GM08714 (cell line): Measurements from ENCODE around the gene SDK1.
"Not testable (repeated sequence)": the region's sequence is repeated elsewhere in the genome, so short reads cannot be mapped to it uniquely, and the experiment has no call there.

Experiments
- H3K4me3 ChIP-seq: fragments of 200-500 bp; sonication (Bioruptor generic); 2 replicates; pipeline ENCODE4 v1.5.1; 2014; ENCODE audit warnings: mild to moderate bottlenecking, low read length, inconsistent platforms
- ZNF274 ChIP-seq: IDR thresholded peaks from 2 replicates; pipeline ENCODE4 v1.6.1; 2012; ENCODE audit warnings: mild to moderate bottlenecking, low read depth, low read length

Gene SDK1

GRCh38 chr7:3733541-3734140 lies 432.6 kb downstream of the SDK1 start:
- H3K4me3 ChIP-seq: no peak overlapping the region
- no peak for TF ChIP-seq ZNF274

- no peak for TF ChIP-seq ZNF274
- no peak overlapping the region for H3K4me3 ChIP-seq
These were observed 437.9 kb downstream of the SDK1 start for GRCh38 chr7:3738964-3739363.

DNA sequence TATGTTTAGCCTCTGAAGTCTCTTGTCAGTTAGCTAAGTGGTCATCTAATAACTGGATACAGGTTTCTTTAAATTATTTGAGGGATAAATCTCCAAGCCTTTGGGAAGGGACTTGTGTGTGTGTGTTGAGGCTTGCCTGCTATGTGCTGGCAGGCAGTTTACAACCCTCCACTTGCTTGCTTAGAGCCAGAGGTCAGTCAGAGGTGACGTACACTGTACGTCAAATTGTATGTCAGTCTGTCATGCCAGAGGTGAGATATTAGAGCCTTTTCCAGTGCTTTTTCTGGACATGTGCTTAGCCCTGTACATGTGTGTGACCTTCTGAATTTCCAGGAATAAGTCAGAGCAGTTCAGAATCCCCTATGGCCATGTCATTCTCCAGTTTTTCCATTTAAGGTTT lies 438.9 kb downstream of the SDK1 start:
- no peak for TF ChIP-seq ZNF274
- no peak overlapping the region for H3K4me3 ChIP-seq

GRCh38 chr7:3747467-3747866 lies 446.4 kb downstream of the SDK1 start:
- TF ChIP-seq ZNF274: no peak
- no peak overlapping the region for H3K4me3 ChIP-seq

DNA sequence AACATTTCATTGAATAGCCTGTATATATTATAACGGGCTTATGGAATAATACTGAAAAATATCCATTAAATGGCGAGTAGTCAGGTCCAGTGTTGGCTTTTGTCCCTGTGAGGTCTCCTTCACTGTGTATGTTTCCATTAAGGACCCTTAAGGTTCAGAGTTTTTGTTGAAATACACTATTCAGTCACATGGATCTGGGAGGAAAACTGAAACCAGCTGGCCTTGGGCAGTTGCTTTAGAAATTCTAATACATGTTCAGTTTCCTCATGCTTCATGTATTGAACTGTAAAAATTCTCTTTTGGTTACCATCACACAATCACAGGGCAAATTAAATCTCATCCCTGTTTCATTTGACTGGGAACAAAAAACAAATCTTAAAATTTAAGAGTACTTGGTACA lies 447.3 kb downstream of the SDK1 start:
- no peak for TF ChIP-seq ZNF274
- H3K4me3 ChIP-seq: no peak overlapping the region

GRCh38 chr7:3753868-3754267 lies 452.8 kb downstream of the SDK1 start:
- H3K4me3 ChIP-seq: no peak overlapping the region
- TF ChIP-seq ZNF274: no peak

DNA sequence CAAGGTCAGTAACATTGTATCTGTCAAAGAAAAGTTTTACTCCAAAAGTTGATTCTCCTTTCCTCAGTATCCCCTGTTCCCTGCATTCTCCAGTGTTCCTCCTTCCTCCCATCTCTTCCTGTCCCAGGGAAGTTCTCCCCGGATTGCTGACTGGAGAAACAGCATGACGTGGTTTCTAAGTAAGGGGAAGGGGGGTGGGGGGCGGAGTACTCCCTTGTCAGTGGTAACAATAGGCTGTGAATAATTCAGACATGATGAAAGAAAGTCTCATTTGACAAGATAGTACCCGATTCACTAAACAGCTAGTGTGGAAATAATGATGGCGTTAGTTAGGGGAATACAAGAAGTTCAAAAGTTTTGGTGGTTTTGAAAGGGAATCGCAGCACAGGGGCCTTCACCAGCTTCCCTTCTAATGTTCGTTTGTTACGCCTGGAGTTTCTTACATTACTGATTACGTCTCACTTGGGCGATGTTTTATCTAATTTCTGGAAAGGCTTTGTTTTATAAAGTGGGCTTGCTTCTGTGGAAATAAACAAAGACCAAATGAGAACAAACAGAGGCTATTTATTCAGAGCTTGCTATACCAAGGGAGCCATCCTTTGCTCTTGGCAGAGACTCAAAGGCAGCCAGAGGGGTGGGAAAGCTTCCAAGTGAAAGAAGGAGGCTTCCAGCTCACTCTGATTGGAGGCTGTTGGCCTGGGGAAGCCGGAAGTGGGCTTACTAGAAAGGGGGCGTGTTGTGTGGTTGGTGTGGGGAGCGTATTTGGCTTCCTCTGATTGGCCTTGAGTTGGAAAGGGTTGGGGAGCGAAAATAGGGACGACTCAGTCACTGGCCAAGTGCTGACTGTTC lies 453.7 kb downstream of the SDK1 start:
- H3K4me3 ChIP-seq: no peak overlapping the region
- TF ChIP-seq ZNF274: no peak

GRCh38 chr7:3755778-3756453 lies 454.9 kb downstream of the SDK1 start:
- H3K4me3 ChIP-seq: not testable (repeated sequence)

GRCh38 chr7:3757059-3757458 lies 456.0 kb downstream of the SDK1 start:
- H3K4me3 ChIP-seq: no peak overlapping the region
- no peak for TF ChIP-seq ZNF274

DNA sequence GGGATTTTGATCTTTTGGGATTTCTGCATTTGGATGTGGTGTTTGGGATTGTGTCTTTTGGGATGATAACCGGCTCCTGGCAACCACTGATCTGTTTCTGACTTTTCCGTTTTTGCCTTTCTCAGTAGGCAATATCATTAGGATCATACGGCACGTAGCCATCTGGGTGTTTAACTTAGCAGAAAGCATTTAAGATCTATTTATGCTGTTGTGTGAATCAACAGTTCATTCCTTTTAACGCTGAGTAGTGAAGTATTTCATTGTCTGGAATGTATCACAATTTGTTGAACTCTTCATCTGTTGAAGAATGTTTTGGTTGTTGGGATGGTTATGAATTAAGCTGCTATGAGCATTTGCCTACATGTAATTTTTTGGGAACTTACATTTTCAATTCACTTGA lies 459.6 kb downstream of the SDK1 start:
- no peak for TF ChIP-seq ZNF274
- no peak overlapping the region for H3K4me3 ChIP-seq

- no peak for TF ChIP-seq ZNF274
- no peak overlapping the region for H3K4me3 ChIP-seq
These were observed 461.2 kb downstream of the SDK1 start for GRCh38 chr7:3762146-3762831.

- H3K4me3 ChIP-seq: no peak overlapping the region
- no peak for TF ChIP-seq ZNF274
These were observed 467.1 kb downstream of the SDK1 start for GRCh38 chr7:3767917-3768777.

DNA sequence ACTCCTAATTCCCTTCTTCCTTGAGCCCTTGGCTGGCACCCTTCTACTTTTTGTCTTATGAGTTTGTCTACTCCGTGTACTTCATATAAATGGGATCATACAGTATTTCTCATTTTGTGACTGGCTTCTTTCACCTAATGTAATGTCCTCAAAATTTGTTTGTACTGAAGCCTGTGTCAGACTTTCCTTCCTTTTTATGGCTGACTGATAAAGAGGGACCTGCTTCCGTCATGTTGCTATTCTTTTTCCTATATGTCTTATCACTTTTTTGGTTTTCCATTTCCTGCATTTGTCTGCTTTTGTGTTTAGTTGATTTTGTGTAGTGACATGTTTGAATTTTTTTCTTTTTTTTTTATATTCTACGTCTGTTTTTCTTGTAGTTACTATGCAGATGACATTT lies 470.9 kb downstream of the SDK1 start:
- no peak for TF ChIP-seq ZNF274
- no peak overlapping the region for H3K4me3 ChIP-seq

DNA sequence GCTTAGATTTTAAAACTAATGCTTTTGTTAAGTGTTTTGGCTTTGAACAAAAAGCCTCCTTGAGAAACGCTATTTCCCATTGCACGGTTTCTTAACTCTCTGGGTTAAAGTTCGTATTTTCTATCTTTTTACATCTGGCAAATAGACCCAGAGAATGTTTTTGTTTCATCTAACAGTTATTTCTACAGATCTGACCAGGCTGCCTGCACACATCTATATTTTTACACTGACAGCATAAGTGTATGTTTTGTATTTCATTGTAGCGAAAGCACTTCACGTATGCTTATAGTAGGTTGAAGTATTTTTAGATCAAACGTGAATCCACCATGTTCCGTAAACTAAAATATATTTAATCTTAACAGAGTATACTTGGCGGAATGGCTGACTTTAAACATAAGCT lies 477.3 kb downstream of the SDK1 start:
- no peak overlapping the region for H3K4me3 ChIP-seq
- no peak for TF ChIP-seq ZNF274
